Effector memory CD8-positive, alpha-beta T cell (primary cell): Measurements from ENCODE around the gene MT1H.

ENCODE experiments used
- ATAC-seq: fragments of 150-1000 bp; cut with Tn5 transposase; replicated peaks from 2 replicates; pipeline ENCODE4 v1.10.0; 2021; ENCODE audit warnings: mild to moderate bottlenecking, moderate library complexity
- DNase-seq, 3 experiments: peaks; one replicate each; pipeline ENCODE4 v3.0.0; 2021
- H3K27ac Mint-ChIP-seq, 2 donors: one replicate each; pipeline ENCODE4 v1.8.0; 2022; ENCODE audit warnings: mild to moderate bottlenecking in 2 of 2, mixed read lengths in 2 of 2, moderate library complexity in 2 of 2
- H3K27me3 Mint-ChIP-seq, 2 donors: one replicate each; pipeline ENCODE4 v1.8.0; 2022; ENCODE audit warnings: mixed read lengths in 2 of 2
- H3K36me3 Mint-ChIP-seq: one replicate; pipeline ENCODE4 v1.8.0; 2022; ENCODE audit warnings: mild to moderate bottlenecking, moderate library complexity, mixed read lengths; ENCODE audit not compliant: insufficient read depth
- H3K4me1 Mint-ChIP-seq, 2 donors: one replicate each; pipeline ENCODE4 v1.8.0; 2022; ENCODE audit warnings: low read depth in 2 of 2, mixed read lengths in 2 of 2
- H3K4me3 Mint-ChIP-seq, 2 donors: one replicate each; pipeline ENCODE4 v1.8.0; 2022; ENCODE audit warnings: mild to moderate bottlenecking in 2 of 2, mixed read lengths in 2 of 2, moderate library complexity in 2 of 2
- H3K9me3 Mint-ChIP-seq, 2 donors: one replicate each; pipeline ENCODE4 v1.8.0; 2022; ENCODE audit warnings: mixed read lengths in 2 of 2

Gene MT1H

GRCh38 chr16:56690420-56691122 lies 21.0 kb downstream of the MT1H start:
- H3K4me3 Mint-ChIP-seq, result no peak overlapping the region
- no peaks in the 10 kb centered on the region for H3K4me1 Mint-ChIP-seq
- no peak for DNase-seq
- peaks cover 0 to 24% of the 10 kb centered on the region in 2 donors for H3K27me3 Mint-ChIP-seq
- no peak overlapping the region for H3K27ac Mint-ChIP-seq
- no peak for ATAC-seq
- no peaks in the 10 kb centered on the region for H3K36me3 Mint-ChIP-seq
- H3K9me3 Mint-ChIP-seq, result no peaks in the 10 kb centered on the region

- no peak overlapping the region for H3K4me3 Mint-ChIP-seq
- H3K9me3 Mint-ChIP-seq, result no peaks in the 10 kb centered on the region
- peaks cover 0 to 24% of the 10 kb centered on the region in 2 donors for H3K27me3 Mint-ChIP-seq
- H3K36me3 Mint-ChIP-seq, result no peaks in the 10 kb centered on the region
- no peak for ATAC-seq
- H3K4me1 Mint-ChIP-seq, result no peaks in the 10 kb centered on the region
- DNase-seq, result no peak
- H3K27ac Mint-ChIP-seq, result no peak overlapping the region
Measured at GRCh38 chr16:56691885-56692284, 22.3 kb downstream of the MT1H start.

- peaks cover 0 to 8% of the 10 kb centered on the region in 2 donors for H3K27me3 Mint-ChIP-seq
- no peaks in the 10 kb centered on the region for H3K36me3 Mint-ChIP-seq
- no peaks in the 10 kb centered on the region for H3K9me3 Mint-ChIP-seq
- no peak overlapping the region for H3K27ac Mint-ChIP-seq
- no peaks in the 10 kb centered on the region for H3K4me1 Mint-ChIP-seq
- H3K4me3 Mint-ChIP-seq, result no peak overlapping the region
- ATAC-seq, result no peak
- DNase-seq, result no peak
Measured at GRCh38 chr16:56695246-56695645, 25.6 kb downstream of the MT1H start.

- H3K4me1 Mint-ChIP-seq, result peaks cover 0 to 2% of the 10 kb centered on the region in 2 donors
- no peaks in the 10 kb centered on the region for H3K27me3 Mint-ChIP-seq
- H3K27ac Mint-ChIP-seq, result no peak overlapping the region
- no peak overlapping the region for H3K4me3 Mint-ChIP-seq
- ATAC-seq, result no peak
- no peak for DNase-seq
- no peaks in the 10 kb centered on the region for H3K9me3 Mint-ChIP-seq
- H3K36me3 Mint-ChIP-seq, result no peaks in the 10 kb centered on the region
Measured at GRCh38 chr16:56697456-56698155, 28.0 kb downstream of the MT1H start.

- peaks cover 0 to 2% of the 10 kb centered on the region in 2 donors for H3K4me1 Mint-ChIP-seq
- no peaks in the 10 kb centered on the region for H3K9me3 Mint-ChIP-seq
- H3K4me3 Mint-ChIP-seq, result no peak overlapping the region
- no peaks in the 10 kb centered on the region for H3K36me3 Mint-ChIP-seq
- no peak for DNase-seq
- H3K27me3 Mint-ChIP-seq, result no peaks in the 10 kb centered on the region
- no peak for ATAC-seq
- H3K27ac Mint-ChIP-seq, result no peak overlapping the region
Measured at GRCh38 chr16:56700195-56700594, 30.6 kb downstream of the MT1H start.

GRCh38 chr16:56700631-56701030 lies 31.0 kb downstream of the MT1H start:
- H3K4me1 Mint-ChIP-seq, result peaks cover 0 to 2% of the 10 kb centered on the region in 2 donors
- no peaks in the 10 kb centered on the region for H3K36me3 Mint-ChIP-seq
- no peak for DNase-seq
- ATAC-seq, result no peak
- H3K4me3 Mint-ChIP-seq, result no peak overlapping the region
- no peaks in the 10 kb centered on the region for H3K9me3 Mint-ChIP-seq
- no peak overlapping the region for H3K27ac Mint-ChIP-seq
- H3K27me3 Mint-ChIP-seq, result no peaks in the 10 kb centered on the region

- ATAC-seq, result no peak
- no peaks in the 10 kb centered on the region for H3K9me3 Mint-ChIP-seq
- no peak overlapping the region for H3K4me3 Mint-ChIP-seq
- peaks cover 4% of the 10 kb centered on the region for H3K36me3 Mint-ChIP-seq
- peaks cover 0 to 2% of the 10 kb centered on the region in 2 donors for H3K4me1 Mint-ChIP-seq
- no peak for DNase-seq
- no peak overlapping the region for H3K27ac Mint-ChIP-seq
- no peaks in the 10 kb centered on the region for H3K27me3 Mint-ChIP-seq
Measured at GRCh38 chr16:56701534-56701933, 31.9 kb downstream of the MT1H start.

GRCh38 chr16:56702836-56703235 lies 33.2 kb downstream of the MT1H start:
- DNase-seq (no peak), ATAC-seq (no peak)
- Mint-ChIP-seq H3K27ac (no peak overlapping the region), H3K27me3 (no peaks in the 10 kb centered on the region), H3K36me3 (peaks cover 4% of the 10 kb centered on the region), H3K4me1 (peaks cover 2% of the 10 kb centered on the region in 2 donors), H3K9me3 (no peaks in the 10 kb centered on the region), H3K4me3 (no peak overlapping the region)

- Mint-ChIP-seq H3K27ac (peak overlapping the region; percentile 92 to 96), H3K4me1 (peaks cover 30 to 31% of the 10 kb centered on the region in 2 donors), H3K9me3 (no peaks in the 10 kb centered on the region), H3K36me3 (peaks cover 4% of the 10 kb centered on the region), H3K4me3 (peak overlapping the region; percentile 89 to 90), H3K27me3 (no peaks in the 10 kb centered on the region)
- ATAC-seq (peak; percentile 91), DNase-seq (peak; percentile 18 to 28 (median 24))
Measured at GRCh38 chr16:56708525-56709442, 39.2 kb downstream of the MT1H start.

- Mint-ChIP-seq H3K27ac (peak overlapping the region; percentile 92 to 96), H3K4me3 (peak overlapping the region; percentile 89 to 90), H3K4me1 (peaks cover 30 to 31% of the 10 kb centered on the region in 2 donors), H3K27me3 (no peaks in the 10 kb centered on the region), H3K9me3 (no peaks in the 10 kb centered on the region), H3K36me3 (peaks cover 4% of the 10 kb centered on the region)
- ATAC-seq (no peak), DNase-seq (no peak)
Measured at GRCh38 chr16:56709443-56710040, 39.9 kb downstream of the MT1H start.

GRCh38 chr16:56710181-56710737 lies 40.6 kb downstream of the MT1H start:
- Mint-ChIP-seq H3K27ac (peak overlapping the region; percentile 92 to 96), H3K4me1 (peaks cover 30 to 31% of the 10 kb centered on the region in 2 donors), H3K9me3 (no peaks in the 10 kb centered on the region), H3K27me3 (no peaks in the 10 kb centered on the region), H3K36me3 (peaks cover 4% of the 10 kb centered on the region), H3K4me3 (peak overlapping the region; percentile 89 to 90)
- DNase-seq, result no peak
- no peak for ATAC-seq

- Mint-ChIP-seq H3K27ac (peak overlapping the region in 1 of 2 donors; percentile 80), H3K27me3 (no peaks in the 10 kb centered on the region), H3K4me3 (peak overlapping the region in 1 of 2 donors; percentile 15), H3K36me3 (no peaks in the 10 kb centered on the region), H3K9me3 (no peaks in the 10 kb centered on the region), H3K4me1 (peaks cover 30 to 31% of the 10 kb centered on the region in 2 donors)
- DNase-seq, result no peak
- no peak for ATAC-seq
Measured at GRCh38 chr16:56711862-56712261, 42.2 kb downstream of the MT1H start.

GRCh38 chr16:56713794-56714193 lies 44.2 kb downstream of the MT1H start:
- H3K27me3 Mint-ChIP-seq, result no peaks in the 10 kb centered on the region
- peaks cover 19 to 23% of the 10 kb centered on the region in 2 donors for H3K4me1 Mint-ChIP-seq
- H3K27ac Mint-ChIP-seq, result no peak overlapping the region
- no peak for DNase-seq
- H3K36me3 Mint-ChIP-seq, result no peaks in the 10 kb centered on the region
- no peak for ATAC-seq
- H3K4me3 Mint-ChIP-seq, result no peak overlapping the region
- H3K9me3 Mint-ChIP-seq, result no peaks in the 10 kb centered on the region
